Measurements from ENCODE around the gene PLXNA4.

GRCh38 chr7:132183781-132184380 lies 392.4 kb downstream of the PLXNA4 start:
- TF ChIP-seq CTCF (optimal IDR thresholded peaks at IDR 0.05 in 1 of 3, IDR thresholded peaks at IDR 0.05 in 1 of 3, conservative IDR thresholded peaks at IDR 0.05 in 1 of 3; ENCODE audit: extremely low read depth in 1 of 3, insufficient read depth in 2 of 3, low read length in 3 of 3) (no peak), EZH2 (IDR thresholded peaks at IDR 0.05; ENCODE audit: low read length) (no peak)

All from keratinocyte (primary cell).